ENCODE data around the gene SMOC2. TPM values are rescaled to one million over a fixed set of nuclear protein-coding genes. Genes with fewer than 3 reads are reported as not detected.
A peak's percentile ranks its signal among the peaks of the same experiment; 100 is the strongest.

The SMOC2 gene
- total and polyA plus RNA-seq, 2 experiments from 2014 or later, result 51.0 to 88.7 TPM

DNA sequence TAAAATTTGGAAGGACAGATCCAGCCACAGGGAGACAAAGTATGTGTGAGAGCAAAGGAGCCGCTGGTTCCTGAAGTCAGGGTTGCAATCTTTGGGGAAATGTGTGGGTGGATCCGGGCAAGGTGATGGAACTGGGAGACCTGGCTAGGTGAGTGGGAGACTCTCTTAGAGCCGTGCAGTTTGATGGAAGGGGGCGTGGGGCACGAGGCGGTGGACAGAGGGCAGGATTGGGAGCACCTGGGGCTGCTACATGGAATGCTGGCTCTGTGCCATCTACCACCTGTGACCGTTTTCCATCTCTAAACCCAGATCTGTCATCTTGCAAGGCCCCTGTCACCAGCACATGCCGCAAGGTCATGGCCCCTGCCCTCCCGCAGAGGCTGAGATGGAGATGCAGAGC is 268.4 kb downstream of the SMOC2 start:
- Histone ChIP-seq H3K79me2 (no peaks in the 10 kb centered on the region), H4K20me1 (ENCODE audit: insufficient read depth, poor library complexity, severe bottlenecking) (no peaks in the 10 kb centered on the region), H3K9me3 (ENCODE audit: low read depth) (no peaks in the 10 kb centered on the region), H2AFZ (no peak overlapping the region), H3K4me1 (ENCODE audit: insufficient read depth) (no peaks in the 10 kb centered on the region), H3K4me3 (no peak overlapping the region), H3K4me2 (no peak overlapping the region), H3K36me3 (replicated peaks; ENCODE audit: insufficient read depth, low read depth) (no peaks in the 10 kb centered on the region), H3K27ac (no peak overlapping the region), H3K27me3 (no peaks in the 10 kb centered on the region), H3K9me2 (replicated peaks; ENCODE audit: insufficient read depth) (no peaks in the 10 kb centered on the region)
- DNase-seq (ENCODE audit: low spot score), result no peak
- TF ChIP-seq, protein P1, sequence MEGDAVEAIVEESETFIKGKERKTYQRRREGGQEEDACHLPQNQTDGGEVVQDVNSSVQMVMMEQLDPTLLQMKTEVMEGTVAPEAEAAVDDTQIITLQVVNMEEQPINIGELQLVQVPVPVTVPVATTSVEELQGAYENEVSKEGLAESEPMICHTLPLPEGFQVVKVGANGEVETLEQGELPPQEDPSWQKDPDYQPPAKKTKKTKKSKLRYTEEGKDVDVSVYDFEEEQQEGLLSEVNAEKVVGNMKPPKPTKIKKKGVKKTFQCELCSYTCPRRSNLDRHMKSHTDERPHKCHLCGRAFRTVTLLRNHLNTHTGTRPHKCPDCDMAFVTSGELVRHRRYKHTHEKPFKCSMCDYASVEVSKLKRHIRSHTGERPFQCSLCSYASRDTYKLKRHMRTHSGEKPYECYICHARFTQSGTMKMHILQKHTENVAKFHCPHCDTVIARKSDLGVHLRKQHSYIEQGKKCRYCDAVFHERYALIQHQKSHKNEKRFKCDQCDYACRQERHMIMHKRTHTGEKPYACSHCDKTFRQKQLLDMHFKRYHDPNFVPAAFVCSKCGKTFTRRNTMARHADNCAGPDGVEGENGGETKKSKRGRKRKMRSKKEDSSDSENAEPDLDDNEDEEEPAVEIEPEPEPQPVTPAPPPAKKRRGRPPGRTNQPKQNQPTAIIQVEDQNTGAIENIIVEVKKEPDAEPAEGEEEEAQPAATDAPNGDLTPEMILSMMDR (IDR thresholded peaks at IDR 0.05; ENCODE audit: poor library complexity), result no peak
- TF ChIP-seq EZH2phosphoT487 (IDR thresholded peaks at IDR 0.05; ENCODE audit: low read depth, severe bottlenecking, unreplicated experiment) (no peak), EZH2 (IDR thresholded peaks at IDR 0.05; ENCODE audit: borderline replicate concordance) (no peak)
- WGBS (ENCODE audit: low lambda C conversion rate, missing lambda C conversion rate), result 89% methylated on average over 8 of the region's 9 CpGs

- no peaks in the 10 kb centered on the region for H4K20me1 ChIP-seq (ENCODE audit: insufficient read depth, poor library complexity, severe bottlenecking)
- TF ChIP-seq, protein P1 (IDR thresholded peaks at IDR 0.05; ENCODE audit: poor library complexity), result no peak
- no peak for TF ChIP-seq EZH2 (IDR thresholded peaks at IDR 0.05; ENCODE audit: borderline replicate concordance)
- no peak for TF ChIP-seq EZH2phosphoT487 (IDR thresholded peaks at IDR 0.05; ENCODE audit: low read depth, severe bottlenecking, unreplicated experiment)
- no peak overlapping the region for H3K4me3 ChIP-seq
- H3K9me2 ChIP-seq (replicated peaks; ENCODE audit: insufficient read depth), result no peaks in the 10 kb centered on the region
- H2AFZ ChIP-seq, result no peak overlapping the region
- H3K4me2 ChIP-seq, result no peak overlapping the region
- H3K9me3 ChIP-seq (ENCODE audit: low read depth), result no peaks in the 10 kb centered on the region
- 93% methylated on average over 9 of the region's 9 CpGs for WGBS (ENCODE audit: low lambda C conversion rate, missing lambda C conversion rate)
- no peak overlapping the region for H3K27ac ChIP-seq
- no peaks in the 10 kb centered on the region for H3K36me3 ChIP-seq (replicated peaks; ENCODE audit: insufficient read depth, low read depth)
- H3K27me3 ChIP-seq, result no peaks in the 10 kb centered on the region
- no peak for DNase-seq (ENCODE audit: low spot score)
- no peaks in the 10 kb centered on the region for H3K79me2 ChIP-seq
- H3K4me1 ChIP-seq (ENCODE audit: insufficient read depth), result no peaks in the 10 kb centered on the region
These were observed 269.0 kb downstream of the SMOC2 start for GRCh38 chr6:168709991-168710390.

- Histone ChIP-seq H2AFZ (no peak overlapping the region), H3K4me3 (no peak overlapping the region), H4K20me1 (ENCODE audit: insufficient read depth, poor library complexity, severe bottlenecking) (no peaks in the 10 kb centered on the region), H3K27me3 (no peaks in the 10 kb centered on the region), H3K9me2 (replicated peaks; ENCODE audit: insufficient read depth) (no peaks in the 10 kb centered on the region), H3K4me2 (no peak overlapping the region), H3K9me3 (ENCODE audit: low read depth) (no peaks in the 10 kb centered on the region), H3K4me1 (ENCODE audit: insufficient read depth) (no peaks in the 10 kb centered on the region), H3K79me2 (no peaks in the 10 kb centered on the region), H3K36me3 (replicated peaks; ENCODE audit: insufficient read depth, low read depth) (no peaks in the 10 kb centered on the region), H3K27ac (no peak overlapping the region)
- peak; percentile 20 for DNase-seq (ENCODE audit: low spot score)
- no peak for TF ChIP-seq EZH2 (IDR thresholded peaks at IDR 0.05; ENCODE audit: borderline replicate concordance)
- TF ChIP-seq, protein P1 (IDR thresholded peaks at IDR 0.05; ENCODE audit: poor library complexity), result peak; percentile 46
- WGBS (ENCODE audit: low lambda C conversion rate, missing lambda C conversion rate), result 50% methylated on average over 5 of the region's 5 CpGs
These were observed 270.2 kb downstream of the SMOC2 start for GRCh38 chr6:168711049-168711640.
